ENCODE measurements around the gene GPI. TPM values are rescaled to one million over a fixed set of nuclear protein-coding genes. Genes with fewer than 3 reads are reported as not detected.

The GPI gene
- total RNA-seq, 5 donors from 2014 or later (not counting 1 experiment from before 2014, with no cell fraction given), result 108 to 132 (median 126) TPM

GRCh38 chr19:34363094-34363493 is 1.9 kb upstream of the GPI start:
- peaks cover 10% of the 10 kb centered on the region for H3K36me3 Mint-ChIP-seq
- 83% methylated on average over 4 of the region's 4 CpGs for WGBS (ENCODE audit: insufficient coverage)
- Histone ChIP-seq H3K27ac (ENCODE audit: low read length) (no peak overlapping the region), H3K36me3 (ENCODE audit: control insufficient read depth in 2 of 2, extremely low read depth in 1 of 2, insufficient read depth in 1 of 2, low read length in 1 of 2) (peaks cover 0 to 13% of the 10 kb centered on the region in 2 donors), H3K27me3 (replicated peaks in 1 of 2; ENCODE audit: control insufficient read depth in 2 of 2, extremely low read depth in 1 of 2, insufficient read depth in 2 of 2, low read length in 1 of 2) (no peaks in the 10 kb centered on the region), H3K9me3 (no peaks in the 10 kb centered on the region), H3K4me3 (ENCODE audit: control insufficient read depth in 1 of 2, extremely low read depth in 1 of 2, low read length in 1 of 2) (no peak overlapping the region), H3K4me1 (ENCODE audit: control insufficient read depth in 1 of 2, extremely low read depth in 1 of 2, insufficient read depth in 2 of 2, low read length in 2 of 2) (peaks cover 21 to 53% of the 10 kb centered on the region in 2 experiments)
- no peak overlapping the region for H3K27ac Mint-ChIP-seq
- H3K9me3 Mint-ChIP-seq, result no peaks in the 10 kb centered on the region
- H3K4me1 Mint-ChIP-seq, result peaks cover 46 to 51% (median 50%) of the 10 kb centered on the region in 3 donors
- CTCF ChIA-PET, result no interaction called here
- POLR2A ChIA-PET, result no interaction called here
- ATAC-seq (replicated peaks in 1 of 4) (no peak), DNase-seq (no peak)
- no peaks in the 10 kb centered on the region for H3K27me3 Mint-ChIP-seq
- H3K4me3 Mint-ChIP-seq, result peak overlapping the region; percentile 17 to 37 (median 29)

GRCh38 chr19:34363930-34364329 is 1.1 kb upstream of the GPI start:
- POLR2A ChIA-PET, result no interaction called here
- Histone ChIP-seq H3K4me1 (ENCODE audit: control insufficient read depth in 1 of 2, extremely low read depth in 1 of 2, insufficient read depth in 2 of 2, low read length in 2 of 2) (peaks cover 13 to 50% of the 10 kb centered on the region in 2 experiments), H3K27me3 (replicated peaks in 1 of 2; ENCODE audit: control insufficient read depth in 2 of 2, extremely low read depth in 1 of 2, insufficient read depth in 2 of 2, low read length in 1 of 2) (no peaks in the 10 kb centered on the region), H3K9me3 (no peaks in the 10 kb centered on the region), H3K27ac (ENCODE audit: low read length) (no peak overlapping the region), H3K4me3 (ENCODE audit: control insufficient read depth in 1 of 2, extremely low read depth in 1 of 2, low read length in 1 of 2) (no peak overlapping the region), H3K36me3 (ENCODE audit: control insufficient read depth in 2 of 2, extremely low read depth in 1 of 2, insufficient read depth in 1 of 2, low read length in 1 of 2) (peaks cover 0 to 21% of the 10 kb centered on the region in 2 donors)
- Mint-ChIP-seq H3K4me3 (peak overlapping the region; percentile 89 to 96 (median 94)), H3K27me3 (no peaks in the 10 kb centered on the region), H3K27ac (peak overlapping the region in 1 of 2 donors; percentile 28), H3K9me3 (no peaks in the 10 kb centered on the region), H3K36me3 (peaks cover 13% of the 10 kb centered on the region), H3K4me1 (peaks cover 41 to 45% (median 45%) of the 10 kb centered on the region in 3 donors)
- WGBS (ENCODE audit: insufficient coverage), result 100% methylated on average over 2 of the region's 5 CpGs
- ATAC-seq (replicated peaks in 1 of 4), result no peak
- DNase-seq, result no peak
- CTCF ChIA-PET, result no interaction called here

- Mint-ChIP-seq H3K4me3 (peak overlapping the region; percentile 89 to 96 (median 94)), H3K27ac (peak overlapping the region; percentile 86 to 90), H3K27me3 (no peaks in the 10 kb centered on the region), H3K36me3 (peaks cover 13% of the 10 kb centered on the region), H3K9me3 (no peaks in the 10 kb centered on the region), H3K4me1 (peaks cover 36 to 44% (median 40%) of the 10 kb centered on the region in 3 donors)
- DNase-seq (no peak), ATAC-seq (replicated peaks in 1 of 4) (no peak)
- peaks cover 0 to 26% of the 10 kb centered on the region in 2 donors for H3K36me3 ChIP-seq (ENCODE audit: control insufficient read depth in 2 of 2, extremely low read depth in 1 of 2, insufficient read depth in 1 of 2, low read length in 1 of 2)
- ChIA-PET CTCF (no interaction called here), POLR2A (no interaction called here)
- peaks cover 12 to 46% of the 10 kb centered on the region in 2 experiments for H3K4me1 ChIP-seq (ENCODE audit: control insufficient read depth in 1 of 2, extremely low read depth in 1 of 2, insufficient read depth in 2 of 2, low read length in 2 of 2)
- H3K27ac ChIP-seq (ENCODE audit: low read length), result peak overlapping the region; percentile 53
- H3K9me3 ChIP-seq, result no peaks in the 10 kb centered on the region
- no peaks in the 10 kb centered on the region for H3K27me3 ChIP-seq (replicated peaks in 1 of 2; ENCODE audit: control insufficient read depth in 2 of 2, extremely low read depth in 1 of 2, insufficient read depth in 2 of 2, low read length in 1 of 2)
- 93% methylated on average over 8 of the region's 11 CpGs for WGBS (ENCODE audit: insufficient coverage)
- H3K4me3 ChIP-seq (ENCODE audit: control insufficient read depth in 1 of 2, extremely low read depth in 1 of 2, low read length in 1 of 2), result peak overlapping the region; percentile 29 to 89
Observed at GRCh38 chr19:34364462-34364829, 550 bp upstream of the GPI start.

GRCh38 chr19:34365463-34366401 is 736 bp downstream of the GPI start:
- ATAC-seq (replicated peaks in 1 of 4), result peak; percentile 2 to 6 (median 5)

GRCh38 chr19:34366738-34367623 is 2.0 kb downstream of the GPI start:
- H3K4me1 Mint-ChIP-seq, result peaks cover 35 to 47% (median 42%) of the 10 kb centered on the region in 3 donors
- H3K4me1 ChIP-seq (ENCODE audit: control insufficient read depth in 1 of 2, extremely low read depth in 1 of 2, insufficient read depth in 2 of 2, low read length in 2 of 2), result peaks cover 12 to 41% of the 10 kb centered on the region in 2 experiments
- H3K36me3 Mint-ChIP-seq, result peaks cover 30% of the 10 kb centered on the region
- H3K27me3 ChIP-seq (replicated peaks in 1 of 2; ENCODE audit: control insufficient read depth in 2 of 2, extremely low read depth in 1 of 2, insufficient read depth in 2 of 2, low read length in 1 of 2), result no peaks in the 10 kb centered on the region
- H3K27me3 Mint-ChIP-seq, result no peaks in the 10 kb centered on the region
- peak overlapping the region; percentile 78 to 85 for H3K27ac Mint-ChIP-seq
- peaks cover 0 to 42% of the 10 kb centered on the region in 2 donors for H3K36me3 ChIP-seq (ENCODE audit: control insufficient read depth in 2 of 2, extremely low read depth in 1 of 2, insufficient read depth in 1 of 2, low read length in 1 of 2)
- H3K9me3 Mint-ChIP-seq, result no peaks in the 10 kb centered on the region
- no peaks in the 10 kb centered on the region for H3K9me3 ChIP-seq
- peak overlapping the region; percentile 91 to 96 (median 92) for H3K4me3 Mint-ChIP-seq
- CTCF ChIA-PET, result interaction anchor here in 1 of 2 donors (0.5 to 0.6 kb wide), 2 partner anchors 51 to 140 kb away, joined by 3 read pairs; no protein-coding TSS in a partner anchor
- H3K27ac ChIP-seq (ENCODE audit: low read length), result peak overlapping the region; percentile 14
- ATAC-seq (replicated peaks in 1 of 4) (no peak), DNase-seq (peak in 2 of 35 experiments; percentile 13 to 18)
- peak overlapping the region; percentile 18 to 89 for H3K4me3 ChIP-seq (ENCODE audit: control insufficient read depth in 1 of 2, extremely low read depth in 1 of 2, low read length in 1 of 2)
- POLR2A ChIA-PET, result interaction anchor here (0.5 to 0.7 kb wide), 2 partner anchors 245 to 849 kb away, joined by 3 to 4 read pairs; no protein-coding TSS in a partner anchor
- no CpG with 5 or more reads among the region's 10 CpGs for WGBS (ENCODE audit: insufficient coverage)

More at GRCh38 chr19:34365463-34366401, 736 bp downstream of the GPI start:
- CTCF ChIA-PET, result interaction anchor here in 1 of 2 donors (0.5 kb wide), 1 partner anchor 139 kb away, joined by 3 read pairs; no protein-coding TSS in a partner anchor
- WGBS (ENCODE audit: insufficient coverage), result 3% methylated on average over 41 of the region's 45 CpGs
- Histone ChIP-seq H3K27ac (ENCODE audit: low read length) (peak overlapping the region; percentile 3), H3K27me3 (replicated peaks in 1 of 2; ENCODE audit: control insufficient read depth in 2 of 2, extremely low read depth in 1 of 2, insufficient read depth in 2 of 2, low read length in 1 of 2) (no peaks in the 10 kb centered on the region), H3K36me3 (ENCODE audit: control insufficient read depth in 2 of 2, extremely low read depth in 1 of 2, insufficient read depth in 1 of 2, low read length in 1 of 2) (peaks cover 0 to 36% of the 10 kb centered on the region in 2 donors), H3K9me3 (no peaks in the 10 kb centered on the region), H3K4me3 (ENCODE audit: control insufficient read depth in 1 of 2, extremely low read depth in 1 of 2, low read length in 1 of 2) (peak overlapping the region; percentile 89 to 93), H3K4me1 (ENCODE audit: control insufficient read depth in 1 of 2, extremely low read depth in 1 of 2, insufficient read depth in 2 of 2, low read length in 2 of 2) (peaks cover 12 to 39% of the 10 kb centered on the region in 2 experiments)
- POLR2A ChIA-PET, result no interaction called here
- Mint-ChIP-seq H3K27ac (peak overlapping the region; percentile 76 to 85), H3K27me3 (no peaks in the 10 kb centered on the region), H3K36me3 (peaks cover 22% of the 10 kb centered on the region), H3K4me3 (peak overlapping the region; percentile 91 to 96 (median 92)), H3K9me3 (no peaks in the 10 kb centered on the region), H3K4me1 (peaks cover 35 to 41% (median 36%) of the 10 kb centered on the region in 3 donors)
- peak in 1 of 35 experiments; percentile 24 for DNase-seq

GRCh38 chr19:34367624-34367957 is 2.6 kb downstream of the GPI start:
- ChIA-PET POLR2A (no interaction called here), CTCF (interaction anchor here in 1 of 2 donors (0.6 kb wide), 1 partner anchor 52 kb away, joined by 3 read pairs; no protein-coding TSS in a partner anchor)
- Mint-ChIP-seq H3K27me3 (no peaks in the 10 kb centered on the region), H3K36me3 (peaks cover 30% of the 10 kb centered on the region), H3K27ac (no peak overlapping the region), H3K4me3 (peak overlapping the region in 1 of 3 donors; percentile 11), H3K4me1 (peaks cover 35 to 47% (median 42%) of the 10 kb centered on the region in 3 donors), H3K9me3 (no peaks in the 10 kb centered on the region)
- Histone ChIP-seq H3K27ac (ENCODE audit: low read length) (no peak overlapping the region), H3K4me1 (ENCODE audit: control insufficient read depth in 1 of 2, extremely low read depth in 1 of 2, insufficient read depth in 2 of 2, low read length in 2 of 2) (peaks cover 12 to 41% of the 10 kb centered on the region in 2 experiments), H3K4me3 (ENCODE audit: control insufficient read depth in 1 of 2, extremely low read depth in 1 of 2, low read length in 1 of 2) (no peak overlapping the region), H3K27me3 (replicated peaks in 1 of 2; ENCODE audit: control insufficient read depth in 2 of 2, extremely low read depth in 1 of 2, insufficient read depth in 2 of 2, low read length in 1 of 2) (no peaks in the 10 kb centered on the region), H3K36me3 (ENCODE audit: control insufficient read depth in 2 of 2, extremely low read depth in 1 of 2, insufficient read depth in 1 of 2, low read length in 1 of 2) (peaks cover 0 to 42% of the 10 kb centered on the region in 2 donors), H3K9me3 (no peaks in the 10 kb centered on the region)
- DNase-seq (no peak), ATAC-seq (replicated peaks in 1 of 4) (no peak)
- 95% methylated on average over 3 of the region's 8 CpGs for WGBS (ENCODE audit: insufficient coverage)
